ENCODE measurements around the gene CBFA2T2.
"Not testable (repeated sequence)": the region's sequence is repeated elsewhere in the genome, so short reads cannot be mapped to it uniquely, and the experiment has no call there.

The CBFA2T2 gene

DNA sequence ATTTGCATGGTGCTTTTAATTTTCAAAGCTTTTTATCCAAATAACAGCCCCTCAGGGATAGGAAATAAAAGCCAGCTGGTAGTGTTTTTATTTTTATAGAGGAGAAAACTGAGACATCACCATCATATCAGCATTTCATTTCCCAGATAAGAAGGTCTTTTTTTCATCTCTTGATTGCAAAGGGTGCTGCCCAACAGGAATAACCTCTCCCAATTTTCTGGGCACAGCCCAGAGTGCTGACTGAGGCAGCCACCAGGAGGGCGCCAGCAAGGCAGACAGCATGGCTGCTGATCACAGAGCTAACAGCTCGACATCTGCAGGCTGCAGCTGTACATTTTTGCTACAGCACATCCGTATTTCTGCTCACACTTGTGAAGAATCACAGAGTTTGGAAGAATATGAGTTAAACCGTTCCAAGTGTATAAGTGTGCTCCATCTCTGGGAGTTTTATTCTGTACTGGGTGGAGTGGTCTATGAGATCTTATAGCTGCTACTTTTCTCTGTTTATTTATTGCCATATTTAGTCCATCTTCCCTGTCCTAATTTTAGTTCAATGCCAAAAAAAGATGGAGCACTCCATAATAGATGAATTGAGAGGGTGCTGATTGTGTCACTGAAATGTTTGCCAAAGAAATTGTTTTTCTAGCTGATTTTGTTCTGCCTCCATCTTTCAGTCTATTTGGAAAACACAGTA, 86.7 kb downstream of the CBFA2T2 start:
- DNase-seq = no peak
- Mint-ChIP-seq H3K4me1 (no peaks in the 10 kb centered on the region), H3K27me3 (no peaks in the 10 kb centered on the region), H3K9me3 (no peaks in the 10 kb centered on the region), H3K36me3 (no peaks in the 10 kb centered on the region), H3K4me3 (no peak overlapping the region), H3K27ac (no peak overlapping the region)
- CTCF ChIA-PET = no interaction called here

DNA sequence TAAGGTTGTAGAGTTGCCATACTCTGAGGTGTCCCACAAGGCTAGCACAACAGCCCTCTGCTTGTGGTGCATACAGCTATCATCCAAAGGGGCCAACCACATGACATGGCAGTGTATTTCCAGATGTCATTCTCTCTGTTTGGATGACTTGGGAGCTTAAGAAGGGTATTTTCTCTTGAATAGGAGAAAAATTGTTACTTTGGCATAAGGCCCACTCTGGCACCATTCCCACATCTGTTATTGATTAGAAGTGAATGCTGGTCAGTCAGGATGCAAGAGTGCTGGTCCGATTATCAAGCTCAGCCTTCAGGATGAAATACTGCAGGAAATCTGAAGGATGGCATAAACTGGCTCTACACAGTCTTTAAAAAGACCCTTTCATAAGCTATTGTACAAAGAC, 88.6 kb downstream of the CBFA2T2 start:
- H3K27ac Mint-ChIP-seq = no peak overlapping the region
- no peak for DNase-seq
- H3K4me1 Mint-ChIP-seq = no peaks in the 10 kb centered on the region
- no peak overlapping the region for H3K4me3 Mint-ChIP-seq
- H3K36me3 Mint-ChIP-seq = no peaks in the 10 kb centered on the region
- H3K27me3 Mint-ChIP-seq = no peaks in the 10 kb centered on the region
- H3K9me3 Mint-ChIP-seq = no peaks in the 10 kb centered on the region
- CTCF ChIA-PET = no interaction called here

DNA sequence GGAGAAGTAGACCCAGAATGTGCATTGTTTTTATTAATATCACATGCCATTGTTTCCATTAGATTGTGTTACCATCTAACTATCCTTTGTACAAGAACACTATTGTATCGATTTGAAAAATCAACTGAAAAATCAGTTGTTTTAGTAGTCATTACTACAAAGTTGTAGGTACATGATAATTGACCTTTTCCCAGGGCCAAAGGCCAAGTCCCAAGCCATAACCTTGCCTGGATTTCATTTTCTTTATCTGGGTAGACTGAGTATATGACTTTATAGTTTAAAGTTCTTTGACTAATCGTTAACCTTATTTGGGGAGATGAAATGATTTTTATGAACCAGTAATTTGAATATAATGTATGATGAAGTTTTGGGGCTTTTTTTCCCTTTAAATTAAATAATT, 93.2 kb downstream of the CBFA2T2 start:
- DNase-seq = no peak
- no peak overlapping the region for H3K27ac Mint-ChIP-seq
- H3K36me3 Mint-ChIP-seq = no peaks in the 10 kb centered on the region
- no peak overlapping the region for H3K4me3 Mint-ChIP-seq
- H3K9me3 Mint-ChIP-seq = no peaks in the 10 kb centered on the region
- H3K4me1 Mint-ChIP-seq = no peaks in the 10 kb centered on the region
- no peaks in the 10 kb centered on the region for H3K27me3 Mint-ChIP-seq
- CTCF ChIA-PET = no interaction called here

DNA sequence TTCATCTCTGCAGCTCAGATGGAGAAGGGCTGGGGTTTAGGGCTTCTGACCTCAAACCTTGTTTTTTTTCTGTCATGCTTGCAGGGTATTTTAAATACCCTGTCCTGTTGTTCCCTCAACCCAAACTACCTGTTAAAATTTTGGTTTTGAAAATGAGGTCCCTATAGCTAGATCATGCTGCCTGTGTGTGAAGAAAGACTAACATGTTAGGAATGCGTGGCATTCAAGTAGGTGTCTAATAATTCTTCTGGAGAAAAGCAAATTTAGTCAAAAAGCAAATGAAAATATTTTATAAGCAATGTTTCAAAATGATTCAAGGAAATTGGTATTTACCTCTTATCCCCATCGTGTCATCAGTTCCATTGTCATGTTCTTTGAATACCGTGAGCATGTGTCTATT, 95.1 kb downstream of the CBFA2T2 start:
- H3K9me3 Mint-ChIP-seq = no peaks in the 10 kb centered on the region
- no peak for DNase-seq
- CTCF ChIA-PET = no interaction called here
- no peak overlapping the region for H3K4me3 Mint-ChIP-seq
- H3K27ac Mint-ChIP-seq = no peak overlapping the region
- no peaks in the 10 kb centered on the region for H3K27me3 Mint-ChIP-seq
- no peaks in the 10 kb centered on the region for H3K4me1 Mint-ChIP-seq
- H3K36me3 Mint-ChIP-seq = no peaks in the 10 kb centered on the region

DNA sequence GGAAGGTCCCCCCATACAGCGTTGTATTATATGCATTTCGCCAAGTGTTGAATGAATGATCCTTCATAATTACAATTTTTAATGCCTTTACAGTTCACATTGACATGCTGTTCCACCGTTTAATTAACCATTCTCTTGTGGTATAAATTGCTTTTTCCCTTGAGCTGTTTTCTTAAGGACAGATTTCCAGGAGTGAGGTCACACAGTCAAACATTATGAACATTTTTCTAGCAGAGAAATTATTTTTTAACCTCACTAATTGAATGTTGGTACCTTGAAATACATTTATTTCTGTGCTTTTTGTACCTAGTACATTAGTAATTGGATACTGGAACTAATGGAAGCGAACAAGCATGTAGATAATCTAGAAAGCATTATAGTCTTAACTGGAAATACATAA, 95.5 kb downstream of the CBFA2T2 start:
- H3K27me3 Mint-ChIP-seq = no peaks in the 10 kb centered on the region
- no peak overlapping the region for H3K27ac Mint-ChIP-seq
- H3K4me1 Mint-ChIP-seq = no peaks in the 10 kb centered on the region
- CTCF ChIA-PET = no interaction called here
- no peak for DNase-seq
- H3K9me3 Mint-ChIP-seq = no peaks in the 10 kb centered on the region
- H3K4me3 Mint-ChIP-seq = no peak overlapping the region
- no peaks in the 10 kb centered on the region for H3K36me3 Mint-ChIP-seq

DNA sequence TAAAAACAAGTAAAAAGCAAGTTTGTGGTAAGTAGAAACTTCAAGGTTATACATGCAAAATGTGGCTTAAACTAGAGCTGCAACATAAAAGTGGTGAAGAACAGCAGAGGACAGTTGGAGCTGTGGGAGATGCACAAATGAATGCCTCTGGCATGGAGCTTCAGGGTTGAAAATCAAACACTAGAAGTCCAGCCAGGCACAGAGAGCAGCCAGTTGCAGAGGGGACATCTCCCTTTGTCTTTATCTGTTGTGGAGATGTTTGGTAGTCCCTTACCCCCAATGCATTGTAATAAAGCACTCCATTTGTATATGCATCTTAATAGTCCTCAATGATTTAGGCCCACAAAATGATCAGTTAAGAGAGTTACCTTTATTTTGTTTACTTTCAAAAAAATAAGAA, 99.2 kb downstream of the CBFA2T2 start:
- Mint-ChIP-seq H3K4me1 (peaks cover 2% of the 10 kb centered on the region), H3K27me3 (no peaks in the 10 kb centered on the region), H3K27ac (no peak overlapping the region), H3K36me3 (no peaks in the 10 kb centered on the region), H3K4me3 (no peak overlapping the region), H3K9me3 (no peaks in the 10 kb centered on the region)
- DNase-seq = no peak
- CTCF ChIA-PET = interaction anchor here (0.7 kb wide), 1 partner anchor 16 kb away, joined by 3 read pairs; no protein-coding TSS in a partner anchor

DNA sequence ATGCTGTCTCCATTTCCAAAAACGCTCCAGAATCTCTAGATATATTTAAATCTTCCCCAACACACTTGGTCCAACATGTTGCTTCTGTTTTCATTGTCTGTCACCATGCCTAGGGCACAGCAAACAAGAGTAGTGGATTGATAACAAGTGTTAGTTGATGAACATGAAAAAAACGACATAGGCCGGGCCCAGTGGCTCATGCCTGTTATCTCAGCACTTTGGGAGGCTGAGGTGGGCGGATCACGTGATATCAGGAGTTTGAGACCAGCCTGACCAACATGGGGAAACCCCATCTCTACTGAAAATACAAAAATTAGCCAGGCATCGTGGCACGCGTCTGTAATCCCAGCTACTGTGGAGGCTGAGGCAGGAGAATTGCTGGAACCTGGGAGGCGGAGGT, 102.0 kb downstream of the CBFA2T2 start:
- H3K9me3 Mint-ChIP-seq, H3K27ac Mint-ChIP-seq, H3K4me3 Mint-ChIP-seq, H3K27me3 Mint-ChIP-seq, H3K4me1 Mint-ChIP-seq, H3K36me3 Mint-ChIP-seq, CTCF ChIA-PET: not testable (repeated sequence)
- DNase-seq = peak; percentile 23

DNA sequence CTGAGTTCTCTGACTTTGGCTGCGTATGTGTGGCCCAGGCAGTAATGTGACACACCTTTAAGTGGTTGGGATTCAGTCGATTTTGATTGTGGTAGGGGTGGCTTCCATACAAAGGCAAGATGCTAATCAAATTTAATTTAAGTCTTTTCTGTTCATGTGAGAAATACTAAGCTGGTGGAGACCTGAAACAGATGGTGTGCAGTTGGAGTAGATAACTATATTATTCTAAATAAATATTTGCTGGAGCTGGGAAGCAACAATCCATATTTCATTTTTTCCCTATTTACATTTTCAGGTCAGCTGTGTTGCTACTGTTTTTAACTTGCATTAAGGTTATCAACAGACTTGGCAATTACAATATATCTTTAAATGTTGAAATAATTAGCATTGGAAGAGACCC, 104.8 kb downstream of the CBFA2T2 start:
- no peak overlapping the region for H3K27ac Mint-ChIP-seq
- H3K27me3 Mint-ChIP-seq = no peaks in the 10 kb centered on the region
- peaks cover 2% of the 10 kb centered on the region for H3K4me1 Mint-ChIP-seq
- H3K4me3 Mint-ChIP-seq = no peak overlapping the region
- no peak for DNase-seq
- CTCF ChIA-PET = no interaction called here
- no peaks in the 10 kb centered on the region for H3K36me3 Mint-ChIP-seq
- no peaks in the 10 kb centered on the region for H3K9me3 Mint-ChIP-seq

DNA sequence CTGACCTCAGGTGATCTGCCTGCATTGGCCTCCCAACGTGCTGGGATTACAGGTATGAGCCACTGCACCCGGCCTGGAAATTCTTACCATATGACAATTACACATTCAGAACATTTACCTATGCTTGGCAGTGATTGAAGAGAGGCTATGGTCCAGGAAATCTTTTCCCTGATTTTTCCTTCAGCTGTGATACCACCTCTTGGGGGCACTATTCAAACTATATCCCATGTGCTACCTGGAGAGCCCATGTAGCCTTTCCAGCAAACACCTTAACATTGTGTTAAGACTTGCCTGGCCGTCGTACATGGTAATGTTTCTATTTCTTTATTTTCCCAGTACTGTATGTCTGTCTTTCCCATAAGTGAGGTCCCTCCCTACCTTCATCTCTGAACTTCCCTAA, 110.5 kb downstream of the CBFA2T2 start:
- Mint-ChIP-seq H3K27me3 (no peaks in the 10 kb centered on the region), H3K27ac (no peak overlapping the region), H3K9me3 (no peaks in the 10 kb centered on the region), H3K4me3 (no peak overlapping the region), H3K36me3 (peaks cover 14% of the 10 kb centered on the region), H3K4me1 (peaks cover 11% of the 10 kb centered on the region)
- CTCF ChIA-PET = no interaction called here
- no peak for DNase-seq

DNA sequence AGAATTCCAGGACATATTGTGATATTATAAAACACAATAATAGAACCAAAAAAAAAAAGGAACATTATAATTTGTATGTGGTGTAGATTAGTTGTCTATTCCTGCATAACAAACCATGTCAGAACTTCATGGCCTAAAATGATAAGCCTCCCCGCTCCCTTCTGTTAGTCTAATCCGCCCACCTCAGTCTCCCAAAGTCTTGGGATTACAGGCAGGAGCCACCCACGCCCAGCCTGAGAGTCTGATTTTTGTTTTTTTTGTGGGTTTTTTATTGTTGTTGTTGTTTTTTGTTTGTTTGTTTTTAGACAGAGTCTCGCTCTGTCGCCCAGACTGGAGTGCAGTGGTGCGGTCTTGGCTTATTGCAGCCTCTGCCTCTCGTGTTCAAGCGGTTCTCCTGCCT, 111.1 kb downstream of the CBFA2T2 start:
- Mint-ChIP-seq H3K9me3 (no peaks in the 10 kb centered on the region), H3K36me3 (peaks cover 14% of the 10 kb centered on the region), H3K27ac (peak overlapping the region; percentile 28), H3K4me1 (peaks cover 11% of the 10 kb centered on the region), H3K4me3 (no peak overlapping the region), H3K27me3 (no peaks in the 10 kb centered on the region)
- CTCF ChIA-PET = interaction anchor here (0.6 kb wide), 1 partner anchor 127 kb away, joined by 3 read pairs; no protein-coding TSS in a partner anchor
- no peak for DNase-seq

DNA sequence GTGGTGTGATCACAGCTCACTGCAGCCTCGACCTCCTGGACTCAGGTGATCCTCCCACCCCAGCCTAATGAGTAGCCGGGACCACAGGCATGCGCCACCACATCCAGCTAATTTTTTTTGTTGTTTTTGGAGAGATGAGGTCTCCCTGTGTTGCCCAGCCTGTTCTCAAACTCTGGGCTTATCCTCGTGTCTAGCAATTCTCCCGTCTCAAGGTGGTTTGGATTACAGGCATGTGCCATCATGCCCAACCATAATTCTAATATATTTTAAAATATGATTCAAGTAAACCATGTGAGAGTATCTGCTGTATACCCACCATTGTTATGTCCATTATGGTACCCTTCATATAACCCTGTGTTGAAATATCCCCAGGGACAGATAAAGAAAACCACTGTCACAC, 112.0 kb downstream of the CBFA2T2 start:
- Mint-ChIP-seq H3K36me3 (peaks cover 14% of the 10 kb centered on the region), H3K27me3 (no peaks in the 10 kb centered on the region), H3K9me3 (no peaks in the 10 kb centered on the region), H3K27ac (no peak overlapping the region), H3K4me3 (no peak overlapping the region), H3K4me1 (peaks cover 11% of the 10 kb centered on the region)
- CTCF ChIA-PET = no interaction called here
- no peak for DNase-seq

DNA sequence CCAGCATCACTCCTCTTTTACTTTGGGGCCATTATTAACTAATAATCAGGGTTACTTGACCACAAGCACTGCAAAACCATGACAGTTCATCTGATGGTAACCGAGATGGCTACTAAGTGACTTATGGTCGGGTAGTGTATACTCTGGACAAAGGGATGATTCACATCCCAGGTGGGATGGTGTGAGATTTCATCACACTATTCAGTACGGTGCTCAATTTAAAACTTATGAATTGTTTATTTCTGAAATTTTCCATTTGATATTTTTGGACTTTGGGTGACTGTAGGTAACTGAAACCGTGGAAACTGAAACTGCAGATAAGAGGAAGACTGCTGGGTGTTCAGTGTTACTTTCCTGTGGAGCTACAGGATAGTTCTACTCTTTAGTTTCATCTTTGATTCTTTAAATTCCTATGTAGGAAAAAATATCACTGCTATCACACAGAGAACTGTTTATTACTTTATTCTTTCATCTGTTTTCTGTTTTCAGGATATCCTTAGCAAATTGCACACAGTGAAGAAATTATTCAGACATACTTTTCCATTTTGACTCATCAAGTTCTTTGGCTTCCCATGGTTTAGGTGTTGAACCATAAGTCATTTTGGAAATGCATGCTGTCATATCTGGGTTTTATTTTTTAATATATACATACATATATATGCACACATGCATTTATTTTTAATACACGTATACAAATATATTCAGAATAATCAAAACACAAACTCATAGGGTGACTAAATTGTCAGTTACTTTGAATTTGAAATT, 113.1 kb downstream of the CBFA2T2 start:
- no peak for DNase-seq
- H3K4me3 Mint-ChIP-seq = no peak overlapping the region
- CTCF ChIA-PET = no interaction called here
- no peaks in the 10 kb centered on the region for H3K27me3 Mint-ChIP-seq
- peaks cover 18% of the 10 kb centered on the region for H3K36me3 Mint-ChIP-seq
- H3K4me1 Mint-ChIP-seq = peaks cover 11% of the 10 kb centered on the region
- no peak overlapping the region for H3K27ac Mint-ChIP-seq
- H3K9me3 Mint-ChIP-seq = no peaks in the 10 kb centered on the region

DNA sequence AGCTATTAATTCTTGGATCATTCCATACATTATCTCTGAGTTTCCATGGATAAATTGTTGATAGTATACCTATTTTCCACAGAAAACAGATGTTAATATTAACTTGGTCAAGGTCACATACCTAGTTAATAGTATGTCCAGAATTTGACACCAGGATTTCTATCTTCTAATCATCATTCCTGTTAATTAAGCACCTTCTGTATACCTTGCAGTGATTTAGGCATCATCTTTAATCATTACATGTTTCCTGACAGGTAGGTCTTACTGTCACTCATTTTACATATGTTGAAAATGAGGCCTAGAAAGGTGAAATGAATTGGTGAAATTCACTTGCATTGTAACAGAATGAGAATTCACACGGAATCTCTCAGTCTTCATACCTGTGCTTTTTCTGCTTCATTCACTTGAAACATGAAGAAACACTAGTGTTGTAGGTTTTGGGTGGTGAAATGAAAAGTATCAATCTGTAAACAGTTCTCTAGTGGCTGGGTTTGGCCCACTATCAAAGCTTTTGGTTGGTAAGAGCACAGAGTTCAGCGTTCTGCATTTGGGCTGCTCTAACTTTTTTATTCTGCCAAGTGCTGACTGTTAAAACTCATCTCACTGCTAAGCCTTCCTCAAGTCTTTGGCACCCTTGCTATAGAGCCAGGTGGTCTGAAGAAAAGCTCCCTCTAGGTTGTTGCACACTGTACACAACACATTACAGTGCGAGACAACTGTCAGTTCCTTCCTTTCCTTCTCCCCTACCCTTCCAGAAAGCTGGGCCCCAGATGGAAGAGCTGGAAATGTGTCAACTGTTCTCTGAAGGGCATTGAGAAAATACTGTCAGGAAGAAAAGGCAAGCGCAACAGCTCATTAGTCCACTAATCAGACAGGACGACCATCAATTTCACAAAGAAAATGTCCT, 114.4 kb downstream of the CBFA2T2 start:
- H3K9me3 Mint-ChIP-seq = no peaks in the 10 kb centered on the region
- no peaks in the 10 kb centered on the region for H3K27me3 Mint-ChIP-seq
- CTCF ChIA-PET = interaction anchor here (1.1 to 1.3 kb wide), 2 partner anchors 147 to 702 kb away, joined by 3 read pairs; no protein-coding TSS in a partner anchor
- H3K36me3 Mint-ChIP-seq = peaks cover 23% of the 10 kb centered on the region
- no peak for DNase-seq
- H3K27ac Mint-ChIP-seq = no peak overlapping the region
- no peak overlapping the region for H3K4me3 Mint-ChIP-seq
- H3K4me1 Mint-ChIP-seq = peaks cover 11% of the 10 kb centered on the region

DNA sequence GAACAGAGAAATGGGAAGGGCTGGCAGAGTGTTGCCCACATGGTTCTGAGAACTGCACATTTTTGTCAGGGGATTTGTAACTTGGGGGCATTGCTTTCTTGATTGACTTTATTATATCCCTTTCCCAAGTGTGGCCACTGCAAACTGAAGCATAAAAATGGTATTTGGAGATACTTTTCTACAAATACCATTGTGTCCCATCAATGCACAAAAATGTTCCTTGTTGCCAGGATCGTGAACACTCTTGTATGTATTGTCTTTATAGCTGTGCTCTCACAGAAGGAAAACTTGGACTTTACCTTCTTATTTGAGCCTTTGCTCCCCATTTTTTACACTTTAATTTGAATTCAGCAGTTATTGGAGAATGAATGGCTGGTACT, 115.1 kb downstream of the CBFA2T2 start:
- Mint-ChIP-seq H3K4me1 (peaks cover 11% of the 10 kb centered on the region), H3K27ac (no peak overlapping the region), H3K36me3 (peaks cover 23% of the 10 kb centered on the region), H3K4me3 (no peak overlapping the region), H3K9me3 (no peaks in the 10 kb centered on the region), H3K27me3 (no peaks in the 10 kb centered on the region)
- CTCF ChIA-PET = interaction anchor here (0.8 to 1.3 kb wide), 2 partner anchors 15 to 148 kb away, joined by 3 read pairs; no protein-coding TSS in a partner anchor
- DNase-seq = no peak

All from activated naive CD4-positive, alpha-beta T cell treated with anti-CD3 and anti-CD28 coated beads, Interleukin-2, amount 10 ng/mL, durations not matched to agents 7 days and 5 days (primary cell).